K562 (cell line): ENCODE measurements around the gene IKZF3. TPM values are rescaled to one million over a fixed set of nuclear protein-coding genes. Genes with fewer than 3 reads are reported as not detected.

ENCODE experiments used
- ATAC-seq: fragments of 200-7000 bp; cut with Tn5 transposase; 3 replicates; pipeline ENCODE4 v1.9.1; 2020; ENCODE audit warnings: moderate library complexity
- BruUV-seq: library from RNA; stranded (reverse); fragments of 400-500 nt; replicated peaks from 2 replicates; lab custom pipeline; 2021; lab: Mats Ljungman, UMichigan
- CTCF ChIA-PET: fragments of 300-600 bp; formaldehyde crosslinking; extraction: SDS; loops from one replicate; lab custom pipeline; 2021; ENCODE audit warnings: low intra/inter-chr PET ratio; lab: Yijun Ruan, JAX
- POLR2A ChIA-PET: fragments of 300-600, 350-650 bp; sonication (Branson Sonifier 250); formaldehyde crosslinking; extraction: SDS; loops from one replicate; lab custom pipeline; 2021; ENCODE audit warnings: antibody characterized with exemption, inconsistent platforms; lab: Yijun Ruan, JAX
- DNase-seq, 4 experiments: peaks; one replicate each; pipeline versions ENCODE4 v3.0.0 to v3.0.0-alpha.2; 2011 to 2018; ENCODE audit warnings: low spot score in 3 of 4, mixed read lengths in 3 of 4; ENCODE audit errors: extremely low read depth in 1 of 4
- FAIRE-seq: peaks from 2 replicates; lab custom pipeline; 2011; peaks lifted over from hg19 to GRCh38; lab: Jason Lieb, UNC
- H2AFZ ChIP-seq: 2 replicates; pipeline ENCODE4 v1.6.0; 2011; ENCODE audit warnings: low read depth, low read length, control low read depth, inconsistent platforms
- H3K27ac ChIP-seq: fragments of 200-600 bp; 3 replicates; pipeline ENCODE4 v1.8.0; 2011; ENCODE audit warnings: low read depth, mild to moderate bottlenecking, control low read depth, inconsistent platforms, low read length, moderate library complexity, mixed read lengths; ENCODE audit errors: extremely low read depth
- H3K27me3 ChIP-seq, 2 experiments: fragments of 300-600 bp in 1 of 2; 2 replicates in 1 of 2; 3 replicates in 1 of 2; pipeline versions ENCODE4 v1.6.0 to v1.8.0; 2011; ENCODE audit warnings: inconsistent platforms in 2 of 2, low read length in 2 of 2, mild to moderate bottlenecking in 1 of 2, mixed read lengths in 1 of 2, moderate library complexity in 1 of 2; ENCODE audit not compliant: control insufficient read depth in 2 of 2, insufficient read depth in 2 of 2
- H3K36me3 ChIP-seq: fragments of 300-600 bp; 3 replicates; pipeline ENCODE4 v1.8.0; 2011; ENCODE audit warnings: mild to moderate bottlenecking, low read length, inconsistent platforms; ENCODE audit not compliant: control insufficient read depth, insufficient read depth
- H3K4me1 ChIP-seq, 2 experiments: fragments of 200-600 bp in 1 of 2; replicated peaks in 1 of 2; 2 replicates in 1 of 2; 3 replicates in 1 of 2; pipeline versions ENCODE4 v1.5.1 to v1.8.0; 2011; ENCODE audit warnings: inconsistent platforms in 2 of 2, low read length in 2 of 2, mild to moderate bottlenecking in 1 of 2, mixed read lengths in 1 of 2, moderate library complexity in 1 of 2; ENCODE audit not compliant: control insufficient read depth in 2 of 2, insufficient read depth in 2 of 2
- H3K4me2 ChIP-seq: 2 replicates; pipeline ENCODE4 v1.6.1; 2011; ENCODE audit warnings: low read length, control low read depth, inconsistent platforms, mixed read lengths; ENCODE audit not compliant: insufficient read depth
- H3K4me3 ChIP-seq: fragments of 200-600 bp; sonication (generic), shearing (Covaris generic); 2 replicates; pipeline ENCODE4 v1.5.1; 2016; ENCODE audit warnings: control low read depth, inconsistent platforms
- H3K79me2 ChIP-seq: fragments of 200-600 bp; 3 replicates; pipeline ENCODE4 v1.8.0; 2011; ENCODE audit warnings: low read length, inconsistent platforms; ENCODE audit not compliant: control insufficient read depth, insufficient read depth
- H3K9ac ChIP-seq, 2 experiments: 2 replicates each; pipeline versions ENCODE4 v1.6.0 to v1.6.1; 2011; ENCODE audit warnings: low read depth in 2 of 2, low read length in 2 of 2, control low read depth in 1 of 2, inconsistent platforms in 1 of 2, mild to moderate bottlenecking in 1 of 2, mixed read lengths in 1 of 2; ENCODE audit not compliant: insufficient read depth in 1 of 2
- H3K9me1 ChIP-seq: one replicate; pipeline ENCODE4 v1.6.0; 2011; ENCODE audit warnings: inconsistent platforms, mild to moderate bottlenecking, low read length, moderate library complexity; ENCODE audit not compliant: control insufficient read depth, insufficient read depth
- H3K9me3 ChIP-seq: replicated peaks from 2 replicates; pipeline ENCODE4 v1.5.1; 2011; ENCODE audit warnings: low read depth, low read length, inconsistent platforms; ENCODE audit not compliant: control insufficient read depth, insufficient read depth
- H4K20me1 ChIP-seq: replicated peaks from 2 replicates; pipeline ENCODE4 v1.6.1; 2011; ENCODE audit warnings: low read length, inconsistent platforms, mixed read lengths; ENCODE audit not compliant: control insufficient read depth, insufficient read depth
- CBX1 ChIP-seq: sonication (generic); IDR thresholded peaks from 2 replicates; pipeline ENCODE4 v1.6.1; 2016; ENCODE audit warnings: antibody characterized with exemption, low read depth, mild to moderate bottlenecking
- CSDE1 ChIP-seq, 2 experiments: fragments of 450-650 bp; IDR thresholded peaks; 2 replicates each; pipeline ENCODE4 v1.6.1; 2016; ENCODE audit warnings: mild to moderate bottlenecking in 1 of 2
- DDX20 ChIP-seq: fragments of 450-650 bp; IDR thresholded peaks from 2 replicates; pipeline ENCODE4 v1.6.1; 2016; ENCODE audit warnings: missing genetic modification characterization, low read depth, mild to moderate bottlenecking, missing compliant biosample characterization, moderate library complexity
- EWSR1 ChIP-seq: fragments of 450-650 bp; IDR thresholded peaks from 2 replicates; pipeline ENCODE4 v1.6.1; 2018; ENCODE audit warnings: borderline replicate concordance, mild to moderate bottlenecking, low read depth, moderate library complexity; ENCODE audit not compliant: partially characterized antibody
- KDM1A ChIP-seq, 2 experiments: fragments of 450-650 bp; IDR thresholded peaks; 2 replicates each; pipeline ENCODE4 v1.6.1; 2016; ENCODE audit warnings: mild to moderate bottlenecking in 2 of 2
- KLF6 ChIP-seq: fragments of 250-450 bp; sonication (Bioruptor Pico); IDR thresholded peaks from 2 replicates; pipeline ENCODE4 v1.4.0; 2020; ENCODE audit warnings: mild to moderate bottlenecking, moderate library complexity, borderline replicate concordance
- POLR2AphosphoS2 ChIP-seq: IDR thresholded peaks from 2 replicates; pipeline ENCODE4 v1.6.1; 2012; ENCODE audit warnings: low read length, improper control_type of control experiment
- POLR2B ChIP-seq: fragments of 450-650 bp; IDR thresholded peaks from 2 replicates; pipeline ENCODE4 v1.6.1; 2018; ENCODE audit warnings: low read depth; ENCODE audit not compliant: partially characterized antibody
- SMAD2 ChIP-seq: fragments of 150-350 bp; IDR thresholded peaks from 2 replicates; pipeline ENCODE4 v1.6.1; 2014; ENCODE audit warnings: low read depth, mild to moderate bottlenecking, low read length
- TCF3 ChIP-seq: sonication (generic); formaldehyde crosslinking; IDR thresholded peaks from 2 replicates; pipeline ENCODE4 v1.4.0; 2020; ENCODE audit warnings: mild to moderate bottlenecking, missing genetic modification reagents
- TSHZ1 ChIP-seq: fragments of 250-450 bp; sonication (Bioruptor Pico); IDR thresholded peaks from 2 replicates; pipeline ENCODE4 v1.4.0; 2020; ENCODE audit warnings: mild to moderate bottlenecking, moderate library complexity
- ZBED1 ChIP-seq: IDR thresholded peaks from 2 replicates; pipeline ENCODE4 v1.6.1; 2014
- ZNF277 ChIP-seq: fragments of 250-450 bp; sonication (Bioruptor Pico); IDR thresholded peaks from 2 replicates; pipeline ENCODE4 v1.8.0; 2022; ENCODE audit warnings: inconsistent platforms, mild to moderate bottlenecking, moderate library complexity, borderline replicate concordance
- ZNF324 ChIP-seq: fragments of 250-450 bp; sonication (Bioruptor Pico); IDR thresholded peaks from 2 replicates; pipeline ENCODE4 v1.4.0; 2020; ENCODE audit warnings: mild to moderate bottlenecking
- ZNF347 ChIP-seq: fragments of 450-650 bp; formaldehyde crosslinking; IDR thresholded peaks from 2 replicates; pipeline ENCODE4 v1.4.0; 2020; ENCODE audit warnings: low read depth, mild to moderate bottlenecking, moderate library complexity
- WGBS: fragments of 100-300 bp; shearing (Covaris generic); methylation state at CpG from one replicate; pipeline ENCODE4 v1.1.6; 2016; ENCODE audit warnings: low coverage, mixed read lengths; ENCODE audit not compliant: insufficient coverage; ENCODE audit errors: missing lambda C conversion rate; 5-methylcytosine and 5-hydroxymethylcytosine counted together
- in situ Hi-C: fragments of 300-500 bp; cut with MboI; formaldehyde crosslinking; loops from 4 replicates; pipeline ENCODE4 v1.15.0; 2018; ENCODE audit warnings: inconsistent platforms, mixed read lengths
- intact Hi-C: fragments of 100-400 bp; cut with micrococcal nuclease; formaldehyde crosslinking; loops from 2 replicates; pipeline ENCODE4 v1.14.2; 2022
- polyA plus RNA-seq, 8 experiments: library from polyadenylated mRNA; depleted of rRNA in 4 of 8; stranded (reverse) in 5 of 8; unstranded in 3 of 8; fragments of >200 nt; fragmentation: Nextera tagmentation in 2 of 8; fragmentation: Illumina TruSeq in 1 of 8; extraction: Ambion mirVana in 2 of 8; extraction: Trizol in 1 of 8; gene quantifications; 2 replicates each; pipeline versions ENCODE4 v1.2.1 to v1.2.3, GENCODE V29; 2011 to 2014; ENCODE audit warnings: inconsistent platforms in 1 of 8, missing spikeins in 1 of 8
- total RNA-seq, 7 experiments: library from RNA; depleted of rRNA in 6 of 7; stranded (reverse); fragments of >200 nt in 6 of 7; fragmentation: Illumina TruSeq in 2 of 7; extraction: Trizol in 2 of 7; gene quantifications; 2 replicates each; pipeline versions ENCODE4 v1.2.1 to v1.2.3, GENCODE V29; 2011 to 2021; ENCODE audit warnings: low replicate concordance in 1 of 7

IKZF3 gene
- total and polyA plus RNA-seq, 9 of the 15 experiments (the other 6 are each of a cell fraction or from before 2014, with no cell fraction given) = 0.06 to 1.6 (median 0.62) TPM

- no peaks in the 10 kb centered on the region for H3K79me2 ChIP-seq
- H3K9me1 ChIP-seq = no peaks in the 10 kb centered on the region
- TF ChIP-seq CSDE1 (IDR thresholded peaks at IDR 0.05) (no peak), KLF6 (no peak), ZNF347 (CRISPR knock-in tag) (no peak), ZNF277 (CRISPR knock-in tag) (no peak), KDM1A (IDR thresholded peaks at IDR 0.05) (no peak), CBX1 (no peak), ZBED1 (no peak), TCF3 (CRISPR knock-in tag) (no peak), SMAD2 (no peak), ZNF324 (CRISPR knock-in tag) (no peak), POLR2AphosphoS2 (no peak), POLR2B (no peak), EWSR1 (no peak), DDX20 (tag) (no peak), TSHZ1 (CRISPR knock-in tag) (no peak)
- 0% methylated on average over 1 of the region's 3 CpGs for WGBS
- ChIA-PET CTCF (no interaction called here), POLR2A (no interaction called here)
- FAIRE-seq (no peak), ATAC-seq (no peak), DNase-seq (no peak)
- no peaks in the 10 kb centered on the region for H4K20me1 ChIP-seq
- H3K4me3 ChIP-seq = no peak overlapping the region
- H3K27me3 ChIP-seq = peaks cover 34 to 41% of the 10 kb centered on the region in 2 experiments
- no peaks in the 10 kb centered on the region for H3K9me3 ChIP-seq
- H3K36me3 ChIP-seq = no peaks in the 10 kb centered on the region
- in situ Hi-C loops = no loop called here
- H3K9ac ChIP-seq = no peak overlapping the region
- intact Hi-C loops = no loop called here
- H3K27ac ChIP-seq = no peak overlapping the region
- H2AFZ ChIP-seq = no peak overlapping the region
- no peak overlapping the region for H3K4me2 ChIP-seq
- H3K4me1 ChIP-seq = no peaks in the 10 kb centered on the region
- no TSS peak for BruUV-seq
These were observed 97.0 kb downstream of the IKZF3 start for GRCh38 chr17:39767147-39767546.
